Renal cortical epithelial cell (primary cell): Measurements from ENCODE around the gene MYL5. TPM values are rescaled to one million over a fixed set of nuclear protein-coding genes. Genes with fewer than 3 reads are reported as not detected.
"Not testable (repeated sequence)": the region's sequence is repeated elsewhere in the genome, so short reads cannot be mapped to it uniquely, and the experiment has no call there.

Source experiments
- DNase-seq: peaks from one replicate; pipeline ENCODE4 v3.0.0-alpha.2; 2011; ENCODE audit warnings: low read depth
- total RNA-seq: library from RNA; depleted of rRNA; stranded (reverse); fragments of >200 nt; gene quantifications from 2 replicates; pipeline ENCODE4 v1.2.3, GENCODE V29; 2014

Gene MYL5
- 6.4 and 10.3 TPM in 2 replicates for total RNA-seq

DNA sequence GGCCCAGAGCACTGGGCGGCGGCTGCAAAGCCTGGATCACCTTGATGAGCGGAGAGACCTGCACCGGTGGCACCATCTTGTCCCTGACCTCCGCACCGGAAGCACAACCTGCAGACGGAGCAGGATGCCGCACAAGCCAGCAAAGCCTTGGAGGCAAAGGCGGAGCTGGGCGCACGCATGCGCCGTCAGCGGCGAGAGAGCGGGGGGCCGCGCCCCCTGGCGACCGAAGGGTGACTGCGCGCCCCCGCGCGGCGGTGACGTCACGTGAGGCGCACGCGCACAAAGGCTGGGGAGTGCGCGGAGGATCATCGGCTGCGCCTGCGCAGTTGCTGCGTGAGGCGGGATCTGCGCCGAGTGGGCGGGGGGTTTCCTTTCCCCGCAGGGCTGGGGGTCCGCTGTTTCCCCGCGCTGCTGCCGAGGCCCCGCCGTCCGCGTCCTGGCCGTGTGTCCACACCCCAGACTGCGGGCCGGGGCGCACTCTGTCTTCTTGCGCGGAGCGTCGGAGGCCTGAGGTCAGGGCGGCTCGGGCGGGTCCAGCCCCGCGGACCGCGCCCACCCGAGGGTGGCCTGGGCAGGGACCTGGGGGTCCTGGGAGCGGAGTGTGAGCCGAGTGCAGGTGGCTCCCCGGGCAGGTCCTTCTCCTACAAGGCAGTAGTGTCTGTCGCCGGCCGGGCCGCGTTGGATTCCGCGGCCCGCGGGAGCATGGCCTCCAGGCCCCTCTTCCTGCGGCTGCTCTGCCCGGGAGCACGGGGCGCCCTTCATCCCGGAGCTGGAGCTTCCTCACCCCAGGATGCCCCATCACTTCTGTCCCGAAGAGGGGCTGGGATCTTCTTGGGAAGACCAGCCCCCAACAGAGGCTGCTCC is at the start of gene MYL5, which contains the start of gene ATP5ME:
MYL5 (plus strand) TSS at position 371 of the 864 bp plus-strand sequence. CDS start 3,485 bp downstream, outside the sequence.
ATP5ME (minus strand) TSS at position 105 of the 864 bp plus-strand sequence; CDS start at position 76, 29 bp downstream.
- DNase-seq, result peak; percentile 92

GRCh38 chr4:624705-625590 is 49.4 kb upstream of the MYL5 start, which contains the start of gene PDE6B:
TSS of gene PDE6B (plus strand) at chr4:625573. CDS start at chr4:625627, 54 bp downstream.
- DNase-seq, result peak; percentile 76

DNA sequence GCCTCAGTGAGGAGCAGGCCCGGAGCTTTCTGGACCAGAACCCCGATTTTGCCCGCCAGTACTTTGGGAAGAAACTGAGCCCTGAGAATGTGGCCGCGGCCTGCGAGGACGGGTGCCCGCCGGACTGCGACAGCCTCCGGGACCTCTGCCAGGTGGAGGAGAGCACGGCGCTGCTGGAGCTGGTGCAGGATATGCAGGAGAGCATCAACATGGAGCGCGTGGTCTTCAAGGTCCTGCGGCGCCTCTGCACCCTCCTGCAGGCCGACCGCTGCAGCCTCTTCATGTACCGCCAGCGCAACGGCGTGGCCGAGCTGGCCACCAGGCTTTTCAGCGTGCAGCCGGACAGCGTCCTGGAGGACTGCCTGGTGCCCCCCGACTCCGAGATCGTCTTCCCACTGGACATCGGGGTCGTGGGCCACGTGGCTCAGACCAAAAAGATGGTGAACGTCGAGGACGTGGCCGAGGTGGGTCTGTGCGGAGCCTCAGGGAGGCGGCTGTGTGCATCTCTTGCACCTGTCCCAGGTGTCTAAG is 48.6 kb upstream of the MYL5 start:
- no peak for DNase-seq

DNA sequence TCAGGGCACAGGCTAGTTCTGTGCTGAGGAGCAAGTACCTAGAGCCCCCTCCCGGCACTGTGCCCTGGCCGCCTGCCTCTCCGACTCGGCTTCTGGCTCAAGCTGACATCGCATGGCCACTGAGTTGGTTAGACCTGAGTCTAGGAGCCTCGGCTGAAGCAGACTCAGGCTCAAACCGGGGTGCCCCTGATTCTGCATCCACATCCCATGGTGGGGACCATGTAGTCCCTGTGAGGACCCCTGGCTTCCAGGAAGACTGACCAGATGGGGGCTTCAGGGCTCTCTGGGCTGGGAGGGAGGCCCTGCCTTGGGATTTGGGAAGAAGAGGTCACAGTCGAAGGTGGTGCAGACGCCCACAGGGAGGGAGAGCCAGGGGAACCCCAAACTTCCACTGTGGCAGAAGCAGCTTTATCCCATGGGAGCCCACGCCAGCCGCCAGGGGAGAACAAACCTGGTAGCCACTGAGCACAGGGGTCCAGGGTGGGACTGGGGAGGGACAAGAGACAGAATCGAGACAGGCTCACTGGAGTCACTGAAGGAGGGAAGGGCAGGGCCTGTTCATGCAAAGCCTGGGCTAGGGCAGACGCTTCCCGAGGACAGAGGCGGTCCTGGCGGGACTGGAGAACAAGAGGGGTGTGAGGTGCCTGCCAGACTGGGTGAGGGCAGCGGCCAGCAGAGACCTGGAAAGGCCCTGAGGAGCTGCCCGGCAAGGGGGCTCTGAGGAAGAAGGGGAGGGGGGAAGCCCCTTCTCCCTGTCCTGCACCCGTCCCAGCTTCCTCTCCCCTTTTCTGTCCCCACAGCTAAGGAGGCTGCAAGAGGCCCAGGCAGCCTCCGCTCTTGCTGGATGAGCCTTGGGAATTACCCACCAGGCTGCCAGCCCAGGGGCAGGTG is 47.9 kb upstream of the MYL5 start:
- no peak for DNase-seq

GRCh38 chr4:627347-628125 is 46.8 kb upstream of the MYL5 start:
- no peak for DNase-seq

DNA sequence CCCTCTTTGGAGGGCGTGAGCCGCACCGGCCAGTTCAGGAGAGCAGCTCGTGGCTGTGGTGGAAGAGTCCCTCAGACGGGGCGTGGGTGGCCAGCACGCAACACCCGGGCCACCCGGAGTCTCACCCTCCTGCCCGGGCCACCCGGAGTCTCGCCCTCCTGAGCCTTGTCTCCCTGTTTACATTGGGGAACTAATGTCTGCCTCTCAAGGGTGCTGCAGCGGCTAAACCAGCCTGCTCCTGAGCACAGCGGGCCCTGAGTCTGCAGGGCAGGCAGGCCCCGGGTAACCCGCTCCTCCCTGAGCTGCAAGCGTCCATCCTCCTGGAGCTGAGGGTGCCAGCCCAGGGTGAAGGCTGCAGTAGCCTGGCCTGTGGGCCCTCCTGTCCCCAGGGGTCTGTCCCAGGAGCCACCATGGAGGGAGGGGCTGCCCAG is 46.0 kb upstream of the MYL5 start:
- no peak for DNase-seq

DNA sequence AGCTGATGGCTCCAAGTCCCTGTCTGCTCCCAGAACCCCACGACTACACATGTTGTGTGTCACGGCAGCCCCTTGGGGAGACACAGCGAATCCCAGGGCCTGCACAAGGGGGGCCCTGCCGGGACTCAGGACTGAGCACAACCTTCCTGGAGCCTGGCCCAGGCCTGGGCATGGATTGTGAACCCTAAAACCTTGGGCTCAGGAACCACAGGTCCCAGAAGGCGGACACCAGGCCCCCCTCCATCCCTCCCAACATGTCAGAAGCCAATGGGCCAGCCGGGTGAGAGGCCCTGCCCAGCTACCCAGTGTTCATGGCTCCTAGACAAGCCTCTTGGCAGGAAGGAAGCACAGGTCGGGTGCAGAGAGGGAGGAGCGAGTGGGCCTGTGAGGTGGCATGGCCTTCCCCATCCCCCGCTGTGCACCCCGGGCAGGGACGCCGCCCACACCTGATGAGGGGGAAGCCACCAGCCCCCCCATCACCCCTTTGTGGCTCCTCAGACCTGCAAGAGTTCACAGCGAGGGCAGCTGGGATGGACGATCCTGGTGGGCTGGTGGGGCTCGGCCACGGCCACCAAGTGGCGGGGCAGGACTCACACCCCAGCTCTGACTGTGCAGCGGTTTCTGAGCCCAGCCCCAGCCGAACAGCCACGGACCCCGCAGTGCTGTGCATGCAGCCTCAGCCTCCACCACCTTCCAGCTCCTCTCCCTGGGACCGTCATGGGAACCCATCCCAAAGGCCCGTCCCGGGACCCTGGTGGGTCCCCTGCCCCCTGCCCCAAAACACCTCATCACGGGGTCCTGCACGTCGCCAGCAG is 45.3 kb upstream of the MYL5 start:
- no peak for DNase-seq

GRCh38 chr4:629636-629914 is 44.8 kb upstream of the MYL5 start:
- no peak for DNase-seq

GRCh38 chr4:629915-630641 is 44.3 kb upstream of the MYL5 start:
- DNase-seq, result no peak

- no peak for DNase-seq
Measured at GRCh38 chr4:630656-631055, 43.7 kb upstream of the MYL5 start.

DNA sequence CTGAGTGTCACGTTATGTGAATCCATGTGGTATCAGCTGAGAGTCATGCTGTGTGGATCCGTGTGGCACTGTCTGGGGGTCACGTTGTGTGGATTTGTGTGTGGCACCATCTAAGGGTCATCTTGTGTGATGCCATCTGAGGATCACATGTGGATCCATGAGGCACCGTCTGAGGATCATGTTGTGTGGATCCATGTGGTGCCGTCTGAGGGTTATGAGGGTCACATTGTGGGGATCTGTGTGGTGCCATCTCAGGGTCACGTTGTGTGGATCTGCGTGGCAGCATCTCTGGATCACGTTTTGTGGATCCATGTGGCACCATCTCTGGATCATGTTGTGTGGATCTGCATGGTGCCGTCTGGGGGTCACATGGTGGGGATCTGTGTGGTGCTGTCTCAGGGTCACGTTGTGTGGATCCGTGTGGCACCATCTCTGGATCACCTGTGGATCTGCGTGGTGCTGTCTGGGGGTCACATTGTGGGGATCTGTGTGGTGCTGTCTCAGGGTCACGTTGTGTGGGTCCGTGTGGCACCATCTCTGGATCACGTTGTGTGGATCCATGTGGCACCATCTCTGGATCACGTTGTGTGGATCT is 42.0 kb upstream of the MYL5 start:
- no peak for DNase-seq

DNA sequence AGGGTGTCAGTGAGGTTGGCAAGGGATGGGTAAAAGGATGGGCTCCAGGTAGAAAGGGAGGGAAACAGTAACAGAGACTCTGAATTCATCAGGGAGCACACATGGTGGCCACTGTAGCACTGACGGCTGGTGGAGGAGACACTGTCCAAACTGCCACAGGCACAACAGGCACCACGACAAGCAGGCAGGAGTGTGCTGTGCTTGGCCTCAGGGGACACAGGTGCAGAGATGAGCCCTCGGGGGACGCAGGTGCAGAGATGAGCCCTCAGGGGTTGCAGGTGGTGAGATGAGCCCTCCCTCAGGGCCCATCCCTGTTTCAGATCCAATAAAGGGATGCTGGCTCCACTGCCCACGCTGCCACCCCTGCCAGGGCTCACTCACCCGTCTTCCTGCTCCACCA is 41.4 kb upstream of the MYL5 start:
- DNase-seq, result no peak

GRCh38 chr4:633406-633805 is 40.9 kb upstream of the MYL5 start:
- no peak for DNase-seq

- DNase-seq, result no peak
Measured at GRCh38 chr4:633976-634598, 40.3 kb upstream of the MYL5 start.

- no peak for DNase-seq
Measured at GRCh38 chr4:634599-634985, 39.8 kb upstream of the MYL5 start.

GRCh38 chr4:635066-635835 is 39.1 kb upstream of the MYL5 start:
- not testable (repeated sequence) for DNase-seq
